Mammary epithelial cell (primary cell): ENCODE results near the gene TTBK2.
"Not testable (repeated sequence)": the region's sequence is repeated elsewhere in the genome, so short reads cannot be mapped to it uniquely, and the experiment has no call there.

Experiments
- EZH2 ChIP-seq: IDR thresholded peaks from 2 replicates; pipeline ENCODE4 v1.6.1; 2012; ENCODE audit warnings: low read length, inconsistent platforms, borderline replicate concordance
- TF ChIP-seq, protein P1 (sequence below), 2 donors: IDR thresholded peaks in 1 of 2; conservative IDR thresholded peaks in 1 of 2; 2 replicates each; pipeline ENCODE4 v1.5.1; 2011 to 2012; ENCODE audit warnings: inconsistent platforms in 2 of 2, low read length in 2 of 2, mild to moderate bottlenecking in 2 of 2, control low read depth in 1 of 2, low read depth in 1 of 2; ENCODE audit not compliant: insufficient read depth in 1 of 2; ENCODE audit errors: extremely low read depth in 1 of 2

- TF ChIP-seq, protein P1, sequence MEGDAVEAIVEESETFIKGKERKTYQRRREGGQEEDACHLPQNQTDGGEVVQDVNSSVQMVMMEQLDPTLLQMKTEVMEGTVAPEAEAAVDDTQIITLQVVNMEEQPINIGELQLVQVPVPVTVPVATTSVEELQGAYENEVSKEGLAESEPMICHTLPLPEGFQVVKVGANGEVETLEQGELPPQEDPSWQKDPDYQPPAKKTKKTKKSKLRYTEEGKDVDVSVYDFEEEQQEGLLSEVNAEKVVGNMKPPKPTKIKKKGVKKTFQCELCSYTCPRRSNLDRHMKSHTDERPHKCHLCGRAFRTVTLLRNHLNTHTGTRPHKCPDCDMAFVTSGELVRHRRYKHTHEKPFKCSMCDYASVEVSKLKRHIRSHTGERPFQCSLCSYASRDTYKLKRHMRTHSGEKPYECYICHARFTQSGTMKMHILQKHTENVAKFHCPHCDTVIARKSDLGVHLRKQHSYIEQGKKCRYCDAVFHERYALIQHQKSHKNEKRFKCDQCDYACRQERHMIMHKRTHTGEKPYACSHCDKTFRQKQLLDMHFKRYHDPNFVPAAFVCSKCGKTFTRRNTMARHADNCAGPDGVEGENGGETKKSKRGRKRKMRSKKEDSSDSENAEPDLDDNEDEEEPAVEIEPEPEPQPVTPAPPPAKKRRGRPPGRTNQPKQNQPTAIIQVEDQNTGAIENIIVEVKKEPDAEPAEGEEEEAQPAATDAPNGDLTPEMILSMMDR (conservative IDR thresholded peaks at IDR 0.05 in 1 of 2, IDR thresholded peaks at IDR 0.05 in 1 of 2; ENCODE audit: extremely low read depth in 1 of 2, insufficient read depth in 1 of 2, low read depth in 1 of 2, low read length in 2 of 2): not testable (repeated sequence)
- TF ChIP-seq EZH2: not testable (repeated sequence)
Observed at GRCh38 chr15:42893911-42894310, 26.7 kb downstream of the TTBK2 start.
